Kidney tubule cell (primary cell): Measurements from ENCODE around the gene C16orf96.

Experiments
- DNase-seq: peaks from one replicate; pipeline ENCODE4 v3.0.0-alpha.2; 2018; ENCODE audit warnings: low spot score

The C16orf96 gene

GRCh38 chr16:4649744-4650442 lies 93.8 kb downstream of the C16orf96 start:
- no peak for DNase-seq
